HuH-7.5 (cell line): ENCODE results near the gene TENM4.

Experiments
- DNase-seq: peaks from one replicate; pipeline ENCODE4 v3.0.0; 2011; ENCODE audit warnings: low spot score

TENM4 gene

GRCh38 chr11:79342236-79342635 lies 98.6 kb downstream of the TENM4 start:
- no peak for DNase-seq

- no peak for DNase-seq
Measured at GRCh38 chr11:79340535-79340934, 100.3 kb downstream of the TENM4 start.

GRCh38 chr11:79336797-79337517 lies 103.9 kb downstream of the TENM4 start:
- no peak for DNase-seq

- DNase-seq: no peak
Measured at GRCh38 chr11:79335681-79336080, 105.1 kb downstream of the TENM4 start.

GRCh38 chr11:79333355-79333754 lies 107.5 kb downstream of the TENM4 start:
- DNase-seq: no peak

GRCh38 chr11:79332017-79332416 lies 108.8 kb downstream of the TENM4 start:
- no peak for DNase-seq

GRCh38 chr11:79331203-79331901 lies 109.5 kb downstream of the TENM4 start:
- DNase-seq: no peak

- no peak for DNase-seq
Measured at GRCh38 chr11:79330651-79331050, 110.2 kb downstream of the TENM4 start.

- DNase-seq: no peak
Measured at GRCh38 chr11:79329561-79329960, 111.3 kb downstream of the TENM4 start.

- no peak for DNase-seq
Measured at GRCh38 chr11:79328402-79328801, 112.4 kb downstream of the TENM4 start.

- DNase-seq: no peak
Measured at GRCh38 chr11:79325851-79326250, 115.0 kb downstream of the TENM4 start.

- DNase-seq: no peak
Measured at GRCh38 chr11:79321263-79321662, 119.6 kb downstream of the TENM4 start.

- no peak for DNase-seq
Measured at GRCh38 chr11:79314906-79315689, 125.7 kb downstream of the TENM4 start.

GRCh38 chr11:79313530-79313913 lies 127.3 kb downstream of the TENM4 start:
- DNase-seq: no peak

GRCh38 chr11:79312617-79313529 lies 128.0 kb downstream of the TENM4 start:
- DNase-seq: no peak

GRCh38 chr11:79311461-79311860 lies 129.4 kb downstream of the TENM4 start:
- DNase-seq: no peak

GRCh38 chr11:79309407-79309806 lies 131.4 kb downstream of the TENM4 start:
- DNase-seq: no peak

GRCh38 chr11:79308429-79308828 lies 132.4 kb downstream of the TENM4 start:
- no peak for DNase-seq

- DNase-seq: no peak
Measured at GRCh38 chr11:79304599-79305212, 136.1 kb downstream of the TENM4 start.

- no peak for DNase-seq
Measured at GRCh38 chr11:79296141-79296540, 144.7 kb downstream of the TENM4 start.
